ENCODE data around the gene DYSF.

GRCh38 chr2:71423817-71424420 is 29.4 kb upstream of the DYSF start:
- TF ChIP-seq CTCF (IDR thresholded peaks at IDR 0.05) (no peak), EP300 (IDR thresholded peaks at IDR 0.05; ENCODE audit: low read depth) (no peak), POLR2AphosphoS5 (IDR thresholded peaks at IDR 0.05) (no peak), POLR2A (IDR thresholded peaks at IDR 0.05) (no peak)

Data from transverse colon (tissue), 4 donors.